ENCODE measurements around the gene GSDME. TPM values are rescaled to one million over a fixed set of nuclear protein-coding genes. Genes with fewer than 3 reads are reported as not detected.

GSDME gene
- polyA plus RNA-seq, 1 experiment = 63.8 TPM

GRCh38 chr7:24707988-24708615, 49.2 kb downstream of the GSDME start:
- ChIA-PET POLR2A (interaction anchor here (0.6 to 1.3 kb wide), 2 partner anchors 135 to 394 kb away, joined by 3 to 4 read pairs; partner anchors contain the start of gene PALS2), CTCF (interaction anchor here (0.6 to 1.9 kb wide), 8 partner anchors 14 to 994 kb away, joined by 3 to 11 read pairs (median 5); no protein-coding TSS in a partner anchor)
- TF ChIP-seq CTCF (IDR thresholded peaks at IDR 0.05; ENCODE audit: low read depth, low read length) = no peak
- Histone ChIP-seq H3K27me3 (ENCODE audit: control insufficient read depth, insufficient read depth, low read length) (no peaks in the 10 kb centered on the region), H3K9me3 (ENCODE audit: control insufficient read depth, insufficient read depth, low read length) (no peaks in the 10 kb centered on the region), H3K4me3 (ENCODE audit: low read depth, low read length) (no peak overlapping the region), H3K27ac (ENCODE audit: low read depth, low read length) (peak overlapping the region; percentile 87)
- DNase-seq (ENCODE audit: low read depth, low spot score) = peak; percentile 54

GRCh38 chr7:24706211-24707170, 50.8 kb downstream of the GSDME start:
- ChIA-PET CTCF (no interaction called here), POLR2A (interaction anchor here (0.7 kb wide), 1 partner anchor 511 kb away, joined by 3 read pairs; no protein-coding TSS in a partner anchor)
- no peak for TF ChIP-seq CTCF (IDR thresholded peaks at IDR 0.05; ENCODE audit: low read depth, low read length)
- H3K4me3 ChIP-seq (ENCODE audit: low read depth, low read length) = no peak overlapping the region
- DNase-seq (ENCODE audit: low read depth, low spot score) = no peak
- no peaks in the 10 kb centered on the region for H3K27me3 ChIP-seq (ENCODE audit: control insufficient read depth, insufficient read depth, low read length)
- H3K9me3 ChIP-seq (ENCODE audit: control insufficient read depth, insufficient read depth, low read length) = no peaks in the 10 kb centered on the region
- no peak overlapping the region for H3K27ac ChIP-seq (ENCODE audit: low read depth, low read length)

DNA sequence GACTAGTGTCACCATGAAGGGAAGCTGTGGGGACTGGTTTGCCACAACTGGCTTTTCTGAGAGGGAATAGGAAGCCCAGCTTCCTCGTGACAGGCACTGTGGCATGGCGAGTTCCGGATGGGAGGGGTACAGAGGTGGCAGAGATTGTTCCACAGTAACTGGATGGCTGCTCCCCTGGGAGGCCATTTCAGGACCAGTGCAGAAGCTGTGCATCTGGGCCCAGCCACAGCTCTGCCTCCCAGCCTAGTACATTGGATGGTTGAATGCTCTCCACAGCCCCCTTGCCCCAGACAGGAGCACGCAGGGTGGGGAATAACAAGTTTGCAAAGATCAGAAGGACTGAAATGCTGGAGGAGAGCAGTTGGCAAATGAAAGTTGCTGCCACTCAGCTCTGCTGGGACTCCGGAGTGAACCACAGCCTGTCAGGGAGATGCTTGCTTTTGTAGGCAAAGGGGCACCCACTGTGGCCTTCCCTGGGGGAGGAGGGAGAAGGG, 51.8 kb downstream of the GSDME start:
- no peak for DNase-seq (ENCODE audit: low read depth, low spot score)
- H3K27ac ChIP-seq (ENCODE audit: low read depth, low read length) = no peak overlapping the region
- CTCF ChIA-PET = interaction anchor here (1.1 kb wide), 1 partner anchor 17 kb away, joined by 3 read pairs; no protein-coding TSS in a partner anchor
- TF ChIP-seq CTCF (IDR thresholded peaks at IDR 0.05; ENCODE audit: low read depth, low read length) = no peak
- no peaks in the 10 kb centered on the region for H3K9me3 ChIP-seq (ENCODE audit: control insufficient read depth, insufficient read depth, low read length)
- H3K27me3 ChIP-seq (ENCODE audit: control insufficient read depth, insufficient read depth, low read length) = no peaks in the 10 kb centered on the region
- POLR2A ChIA-PET = interaction anchor here (0.5 kb wide), 1 partner anchor 21 kb away, joined by 7 read pairs; no protein-coding TSS in a partner anchor
- no peak overlapping the region for H3K4me3 ChIP-seq (ENCODE audit: low read depth, low read length)

DNA sequence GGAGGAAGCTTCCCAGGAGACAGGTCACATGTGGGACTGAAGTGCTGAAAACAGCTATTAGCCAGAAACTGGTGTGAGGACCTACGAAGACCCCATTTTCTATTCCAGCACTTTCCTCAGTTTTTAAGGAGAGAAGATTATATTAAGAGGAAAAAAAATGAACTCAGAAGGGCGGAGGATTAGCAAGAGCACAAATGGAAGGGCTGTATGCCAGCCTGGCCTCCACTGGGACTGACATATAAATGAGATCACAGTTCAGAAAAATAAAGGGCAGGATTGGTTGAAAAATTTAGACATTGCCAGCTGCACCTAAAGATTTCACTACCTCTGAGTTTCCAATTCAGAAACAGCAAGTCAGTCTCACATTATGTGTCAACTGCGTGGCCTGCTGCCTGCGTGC, 53.0 kb downstream of the GSDME start:
- DNase-seq (ENCODE audit: low read depth, low spot score) = no peak
- H3K27ac ChIP-seq (ENCODE audit: low read depth, low read length) = no peak overlapping the region
- H3K9me3 ChIP-seq (ENCODE audit: control insufficient read depth, insufficient read depth, low read length) = no peaks in the 10 kb centered on the region
- no peak for TF ChIP-seq CTCF (IDR thresholded peaks at IDR 0.05; ENCODE audit: low read depth, low read length)
- POLR2A ChIA-PET = no interaction called here
- CTCF ChIA-PET = interaction anchor here (1.1 kb wide), 1 partner anchor 18 kb away, joined by 3 read pairs; no protein-coding TSS in a partner anchor
- no peak overlapping the region for H3K4me3 ChIP-seq (ENCODE audit: low read depth, low read length)
- H3K27me3 ChIP-seq (ENCODE audit: control insufficient read depth, insufficient read depth, low read length) = no peaks in the 10 kb centered on the region

Measured in AG04450 (cell line).